Measurements from ENCODE around the gene CAPN7. TPM values are rescaled to one million over a fixed set of nuclear protein-coding genes. Genes with fewer than 3 reads are reported as not detected.

Gene CAPN7
- total RNA-seq, 2 donors from 2014 or later: 45.1 to 46.7 TPM

GRCh38 chr3:15300323-15301078, 94.5 kb downstream of the CAPN7 start:
- Histone ChIP-seq H3K27ac (no peak overlapping the region), H3K4me1 (replicated peaks) (no peaks in the 10 kb centered on the region), H3K36me3 (no peaks in the 10 kb centered on the region), H3K9me3 (no peaks in the 10 kb centered on the region), H3K4me3 (no peak overlapping the region), H3K27me3 (replicated peaks; ENCODE audit: insufficient read depth) (no peaks in the 10 kb centered on the region)
- WGBS: 87% methylated on average over 7 of the region's 8 CpGs
- intact Hi-C loops (cut with DNase I): no loop called here
- no peak for TF ChIP-seq CTCF (IDR thresholded peaks at IDR 0.05)
- TF ChIP-seq POLR2AphosphoS5 (IDR thresholded peaks at IDR 0.05): no peak
- no peak for TF ChIP-seq POLR2A (IDR thresholded peaks at IDR 0.05)
- no peak for DNase-seq (ENCODE audit: low spot score)

GRCh38 chr3:15301761-15302160, 95.7 kb downstream of the CAPN7 start:
- Histone ChIP-seq H3K27me3 (replicated peaks; ENCODE audit: insufficient read depth) (no peaks in the 10 kb centered on the region), H3K4me3 (no peak overlapping the region), H3K27ac (no peak overlapping the region), H3K36me3 (no peaks in the 10 kb centered on the region), H3K4me1 (replicated peaks) (no peaks in the 10 kb centered on the region), H3K9me3 (no peaks in the 10 kb centered on the region)
- intact Hi-C loops (cut with DNase I): no loop called here
- no peak for DNase-seq (ENCODE audit: low spot score)
- WGBS: 93% methylated on average over 7 of the region's 7 CpGs
- TF ChIP-seq POLR2AphosphoS5 (IDR thresholded peaks at IDR 0.05) (no peak), CTCF (IDR thresholded peaks at IDR 0.05) (no peak), POLR2A (IDR thresholded peaks at IDR 0.05) (no peak)

Other genes with a start within 250 kb of the CAPN7 start
- 10 to 100 TPM; 16.6 to 49.1 TPM for gene MRPS25, start 140.9 kb upstream of the CAPN7 start, total RNA-seq
- 10 to 100 TPM; 17.9 to 39.4 TPM for gene RBSN, start 107.1 kb upstream of the CAPN7 start, total RNA-seq
- gene SH3BP5, start 126.3 kb downstream of the CAPN7 start, total RNA-seq: 10 to 100 TPM; 13.3 to 71.6 TPM
- 10 to 100 TPM; 12.5 to 14.8 TPM for gene METTL6, start 221.3 kb downstream of the CAPN7 start, total RNA-seq
- gene EAF1, start 221.4 kb downstream of the CAPN7 start, total RNA-seq: 10 to 100 TPM; 25.5 to 30.9 TPM